HG03103 (cell line): ENCODE measurements around the gene MITF.

Experiments
- ATAC-seq: cut with Tn5 transposase; IDR thresholded peaks from one replicate; pipeline ENCODE4 v1.9.1; 2021; ENCODE audit warnings: low read depth; ENCODE audit not compliant: unreplicated experiment

Gene MITF

DNA sequence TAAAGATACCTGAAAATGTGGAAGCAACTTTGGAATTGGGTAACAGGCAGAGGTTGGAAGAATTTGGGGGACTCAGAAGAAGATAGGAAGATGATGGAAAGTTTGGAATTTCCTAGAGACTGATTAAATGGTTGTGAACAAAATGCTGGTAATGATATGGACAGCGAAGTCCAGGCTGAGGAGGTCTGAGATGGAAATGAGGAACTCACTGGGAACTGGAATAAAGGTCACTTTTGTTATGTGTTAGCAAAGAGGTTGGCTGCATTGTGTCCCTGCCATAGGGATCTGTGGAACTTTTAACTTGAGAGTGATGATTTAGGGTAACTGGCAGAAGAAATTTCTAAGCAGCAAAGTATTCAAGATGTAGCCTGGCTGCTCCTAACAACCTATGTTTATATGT lies 13.0 kb downstream of the MITF start:
- no peak for ATAC-seq

DNA sequence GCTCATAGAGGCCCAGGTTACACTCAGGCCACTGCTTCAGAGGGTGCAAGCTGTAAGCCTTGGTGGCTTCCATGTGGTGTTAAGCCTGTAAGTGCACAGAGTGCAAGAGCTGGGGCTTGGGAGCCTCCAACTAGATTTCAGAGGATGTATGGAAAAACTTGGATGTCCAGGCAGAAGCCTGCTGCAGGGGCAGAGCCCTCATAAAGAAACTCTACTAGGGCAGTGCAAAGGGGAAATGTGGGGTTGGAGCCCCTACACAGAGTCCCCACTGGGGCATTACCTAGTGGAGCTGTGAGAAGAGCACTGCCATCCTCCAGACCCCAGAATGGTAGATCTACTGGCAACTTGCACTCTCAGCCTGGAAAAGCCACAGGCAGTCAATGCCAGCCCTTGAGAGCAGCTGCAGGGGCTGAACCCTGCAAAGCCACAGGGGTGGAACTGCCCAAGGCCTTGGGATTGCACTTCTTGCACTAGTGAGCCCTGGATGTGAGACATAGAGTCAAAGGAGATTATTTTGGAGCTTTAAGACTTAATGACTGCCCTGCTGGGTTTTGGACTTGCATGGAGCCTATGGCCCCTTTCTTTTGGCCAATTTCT lies 14.0 kb downstream of the MITF start:
- no peak for ATAC-seq

DNA sequence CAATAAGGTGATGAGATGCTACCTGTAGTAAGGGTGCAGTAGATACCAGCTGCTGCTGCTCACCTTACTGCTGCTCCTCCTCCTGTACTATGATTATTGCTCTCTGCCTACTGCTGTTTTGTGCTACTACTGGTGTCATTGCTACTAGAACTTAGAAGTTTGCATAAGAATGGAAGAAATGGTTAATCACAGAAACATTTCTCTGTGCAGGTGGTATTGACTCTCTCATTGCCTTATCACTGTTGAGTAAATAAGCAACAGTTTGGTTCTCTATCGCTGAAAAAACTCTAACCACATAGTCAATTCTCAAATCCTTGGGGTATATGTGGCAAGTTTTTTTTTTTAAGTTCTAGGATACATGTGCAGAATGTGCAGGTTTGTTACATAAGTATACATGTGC lies 16.5 kb downstream of the MITF start:
- ATAC-seq = no peak

GRCh38 chr3:69761896-69762767 lies 22.9 kb downstream of the MITF start:
- peak; percentile 70 for ATAC-seq

DNA sequence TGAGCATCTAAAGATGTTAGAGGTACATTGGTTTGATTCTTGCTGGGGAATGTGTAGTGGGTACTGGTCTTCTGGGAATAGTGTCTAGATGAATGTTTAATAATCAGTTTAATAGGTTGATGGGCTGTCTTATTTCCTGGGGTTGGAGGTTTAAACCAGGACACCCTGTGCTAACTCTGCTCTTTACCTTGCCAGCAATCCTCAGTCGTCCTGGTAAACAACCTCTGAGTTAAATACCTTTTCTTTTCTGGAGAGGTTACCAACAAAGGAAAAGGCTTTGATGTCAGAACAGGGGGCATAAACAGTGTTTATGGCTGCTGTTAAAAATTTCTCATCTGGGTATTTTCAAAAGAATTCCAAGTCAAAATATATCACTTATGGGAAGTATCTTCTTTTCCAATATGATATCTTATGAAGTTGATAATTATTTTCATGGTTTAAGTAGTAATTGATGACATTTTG lies 23.5 kb downstream of the MITF start:
- no peak for ATAC-seq

GRCh38 chr3:69763458-69763857 lies 24.2 kb downstream of the MITF start:
- ATAC-seq = no peak

DNA sequence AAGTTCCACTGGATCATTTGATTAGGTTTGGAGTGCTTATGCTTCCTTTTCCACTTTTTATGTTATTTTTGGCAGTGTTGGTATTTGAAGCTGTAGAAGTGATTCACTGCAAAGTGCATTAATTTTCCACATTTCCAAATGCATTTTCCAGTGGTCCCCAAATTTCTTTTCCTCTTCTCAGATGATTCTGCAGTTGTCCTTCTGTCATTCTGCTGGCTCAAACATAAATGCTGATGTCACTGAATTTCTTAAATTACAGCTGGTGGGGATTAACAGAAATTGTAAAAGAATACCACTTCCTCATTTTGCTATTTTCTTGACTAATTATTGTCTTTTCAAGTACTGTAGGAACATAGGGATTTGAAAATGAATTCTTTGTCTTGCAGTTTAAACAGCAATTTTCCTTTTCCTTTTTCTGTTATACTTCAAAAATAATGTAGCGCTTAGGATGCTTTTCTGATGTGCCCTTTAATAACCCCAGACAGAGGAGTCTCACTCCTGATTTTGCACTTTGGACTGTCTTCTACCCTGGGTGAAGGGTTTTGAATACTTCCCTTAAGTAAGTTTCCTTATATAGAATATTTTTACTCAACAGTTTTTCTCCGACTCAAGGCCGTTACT lies 25.0 kb downstream of the MITF start:
- no peak for ATAC-seq

GRCh38 chr3:69764861-69765260 lies 25.6 kb downstream of the MITF start:
- ATAC-seq = no peak

GRCh38 chr3:69766638-69767037 lies 27.4 kb downstream of the MITF start:
- ATAC-seq = no peak

DNA sequence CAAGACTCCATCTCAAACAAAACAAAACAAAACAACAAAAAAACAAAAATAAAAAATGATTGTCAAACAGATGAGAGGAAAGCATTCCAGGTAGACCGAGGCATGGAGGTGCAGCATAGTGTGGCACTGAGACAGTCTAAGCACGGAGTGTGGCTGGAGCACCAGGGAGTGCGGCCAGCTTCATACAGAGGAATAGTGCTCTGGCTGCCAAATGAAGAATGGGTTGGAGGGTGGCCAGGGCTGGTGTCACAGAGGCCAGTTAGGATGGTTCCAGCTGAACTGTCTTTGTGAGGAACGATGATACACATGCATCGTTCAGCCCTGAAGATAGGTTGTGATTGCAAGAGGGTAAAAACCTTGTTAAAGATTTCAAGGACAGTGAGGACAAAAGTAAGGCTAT lies 28.3 kb downstream of the MITF start:
- ATAC-seq = no peak

- ATAC-seq = no peak
Observed at GRCh38 chr3:69768438-69768837, 29.2 kb downstream of the MITF start.

DNA sequence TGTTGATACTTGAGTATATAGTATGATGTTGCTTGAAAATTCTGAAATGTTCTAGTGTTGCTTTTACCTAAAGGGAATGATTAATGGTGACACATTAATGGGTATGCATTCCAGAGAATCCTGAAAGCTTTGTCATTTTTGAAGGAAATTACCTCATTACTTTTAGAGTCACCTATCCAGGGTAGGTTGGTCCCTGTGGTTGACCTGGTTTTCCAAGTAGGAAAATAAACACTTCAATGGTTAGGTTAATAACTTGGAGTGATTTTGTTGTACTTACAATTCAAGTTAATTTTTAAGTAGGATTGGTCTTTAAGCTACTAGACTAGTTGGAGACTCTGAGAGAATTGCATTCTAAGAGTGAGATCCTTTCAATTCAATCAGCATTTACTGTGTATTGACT lies 31.0 kb downstream of the MITF start:
- no peak for ATAC-seq

- ATAC-seq = no peak
Observed at GRCh38 chr3:69770976-69771634, 31.8 kb downstream of the MITF start.

DNA sequence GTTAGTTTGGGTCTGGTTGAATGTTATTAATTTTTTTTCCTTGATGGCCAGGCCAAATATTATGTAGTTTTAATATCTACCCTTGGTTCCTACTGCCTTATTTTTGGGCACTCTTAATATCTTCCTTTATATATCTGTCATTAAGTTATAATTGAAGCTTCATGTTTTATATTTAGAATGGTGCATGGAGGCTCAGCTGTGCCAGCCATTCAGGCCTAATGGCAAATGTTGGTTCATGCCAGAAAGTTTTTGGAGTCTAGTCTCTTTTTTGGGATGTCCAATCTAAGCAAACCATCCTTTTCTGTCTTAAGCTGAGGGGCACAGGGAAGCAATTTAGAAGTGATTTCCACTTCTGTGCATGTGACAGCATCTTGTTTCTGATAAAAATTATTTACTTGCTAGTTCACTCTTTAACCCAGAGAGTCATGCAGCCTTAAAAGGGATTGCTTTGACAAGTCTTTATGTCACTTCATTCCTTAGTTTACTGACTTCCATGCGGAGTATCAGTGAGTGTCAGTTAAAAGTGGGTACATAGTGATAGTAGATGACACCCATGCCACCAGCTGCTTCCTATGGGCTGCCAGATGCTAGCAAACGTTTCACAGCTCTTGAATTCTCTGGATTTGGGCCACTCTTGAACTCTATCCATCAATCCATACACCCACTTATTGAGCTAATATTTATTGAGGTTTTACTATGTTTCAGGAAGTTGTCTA lies 33.0 kb downstream of the MITF start:
- no peak for ATAC-seq

GRCh38 chr3:69774029-69774428 lies 34.8 kb downstream of the MITF start:
- ATAC-seq = no peak

- no peak for ATAC-seq
Observed at GRCh38 chr3:69775751-69776150, 36.5 kb downstream of the MITF start.

DNA sequence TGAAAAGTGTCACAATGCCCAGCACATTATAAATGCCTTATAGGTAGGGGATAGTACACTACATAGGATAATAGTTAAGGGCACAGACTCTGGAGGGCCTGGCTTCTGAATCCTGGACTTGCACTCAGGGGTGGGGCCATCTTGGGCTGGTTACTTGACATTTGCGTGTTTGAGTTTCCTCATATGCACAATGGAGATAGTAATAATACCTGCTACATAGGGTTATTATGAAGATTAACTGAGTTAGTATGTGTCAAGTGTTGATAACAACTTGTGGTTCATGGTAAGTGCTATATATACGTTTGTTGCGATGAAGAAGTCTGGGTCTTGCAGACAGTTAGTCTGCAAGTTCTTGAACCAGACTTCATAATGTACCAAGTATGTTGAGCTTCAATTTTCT lies 37.0 kb downstream of the MITF start:
- no peak for ATAC-seq

DNA sequence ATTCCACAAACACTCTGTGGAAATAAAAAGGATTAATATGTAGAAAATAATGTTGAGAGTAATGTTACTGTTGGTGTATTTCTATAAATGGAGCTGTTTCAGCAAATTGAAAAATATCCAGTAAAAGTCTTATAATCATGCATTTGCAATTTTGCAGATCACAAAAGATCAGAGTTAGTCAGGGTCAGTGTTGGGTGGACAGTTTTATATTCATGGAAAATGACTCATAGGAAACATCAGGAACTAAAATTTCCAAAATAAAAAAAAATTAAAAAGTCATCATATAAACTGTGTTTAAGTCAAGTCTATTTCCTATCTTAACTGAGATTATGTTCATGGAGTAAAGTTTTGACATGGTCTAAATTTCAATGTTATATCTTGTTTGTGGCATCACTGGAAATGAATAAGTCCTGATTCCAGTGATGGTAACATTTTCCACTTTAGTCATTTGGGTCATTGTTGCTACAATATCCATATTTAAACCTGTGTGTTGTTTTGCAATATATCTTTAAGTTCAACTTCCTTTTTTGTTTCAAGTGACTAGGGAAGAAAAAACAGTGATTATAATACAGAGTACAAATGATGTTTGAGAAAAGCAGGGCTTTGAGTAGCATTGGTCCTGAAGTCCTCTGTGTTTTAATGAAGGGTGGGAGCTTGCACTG lies 37.8 kb downstream of the MITF start:
- ATAC-seq = no peak

- ATAC-seq = no peak
Observed at GRCh38 chr3:69777582-69777967, 38.3 kb downstream of the MITF start.

DNA sequence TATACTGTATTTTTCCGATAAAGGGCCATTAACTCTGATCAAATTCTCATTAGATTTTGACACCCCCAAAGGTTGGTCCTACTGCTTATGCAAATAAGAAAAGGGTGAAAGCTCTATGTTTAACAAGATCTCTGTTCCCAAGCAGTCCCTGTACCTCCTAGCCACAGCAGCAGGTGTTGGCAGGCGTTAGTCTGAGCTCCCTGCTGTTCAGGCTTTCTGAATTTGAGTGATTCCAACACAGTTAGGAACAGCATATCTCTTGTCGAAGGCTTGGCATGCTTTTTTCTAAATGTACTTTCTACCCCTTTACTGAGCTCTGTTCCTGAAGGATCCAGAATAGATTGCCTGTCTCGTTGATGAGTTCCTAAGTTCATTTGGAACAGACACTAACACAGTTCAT lies 42.3 kb downstream of the MITF start:
- no peak for ATAC-seq
